ENCODE measurements around the gene WNT9A. TPM values are rescaled to one million over a fixed set of nuclear protein-coding genes. Genes with fewer than 3 reads are reported as not detected.

WNT9A gene
- total RNA-seq: 0.65 and 4.3 TPM in 2 replicates

DNA sequence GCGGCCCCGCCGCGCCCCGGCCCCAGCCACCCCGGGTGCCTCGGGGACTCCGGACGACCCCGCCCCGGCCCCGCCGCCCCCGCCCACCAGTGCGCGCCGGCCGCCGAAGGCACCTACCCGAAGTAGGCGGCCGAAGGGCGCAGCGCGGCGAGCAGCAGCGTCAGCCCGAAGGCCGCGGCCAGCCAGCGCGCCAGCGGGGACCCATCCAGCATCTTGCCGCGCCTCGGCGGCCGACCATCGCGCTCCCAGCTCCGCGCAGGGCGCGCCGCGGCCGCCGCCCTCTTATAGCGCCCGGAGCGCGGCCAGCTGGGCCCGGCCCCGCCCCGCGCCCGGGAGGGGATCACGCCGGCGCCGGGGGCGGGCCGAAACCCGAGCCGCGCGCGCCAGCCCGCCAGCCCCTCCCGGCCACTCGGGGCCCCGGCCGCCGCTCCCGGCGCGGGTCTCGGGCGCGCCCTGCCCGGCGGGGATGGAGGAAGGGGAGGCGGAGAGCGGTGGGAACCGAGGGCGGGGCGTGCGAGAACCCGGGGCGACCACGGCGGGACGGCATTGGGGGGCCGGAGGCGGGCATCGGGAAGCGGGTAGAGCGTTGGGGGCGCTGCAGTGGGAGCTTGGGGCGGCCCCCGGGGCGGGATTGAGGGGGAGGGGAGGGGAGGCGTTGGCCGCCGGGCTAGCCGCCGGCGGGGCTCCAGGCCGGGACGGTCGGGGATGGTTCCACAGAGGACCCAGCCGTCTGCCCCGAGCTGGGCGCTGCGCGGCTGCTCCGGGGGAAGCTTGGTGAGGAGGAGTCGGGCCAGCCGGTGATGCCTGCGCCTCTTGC, at the start of gene WNT9A:
Gene WNT9A, minus strand, starts transcription at position 257 of the 817 bp plus-strand sequence. Its CDS starts 45 bp downstream, at position 212.

Other genes starting within 250 kb of the WNT9A start
- gene JMJD4, start 212.6 kb downstream of the WNT9A start, total RNA-seq: 22.0 and 22.1 TPM in 2 replicates
- 34.4 and 39.7 TPM in 2 replicates for gene SNAP47, start 212.5 kb downstream of the WNT9A start, total RNA-seq
- not detected in 2 replicates for gene PRSS38, start 132.3 kb downstream of the WNT9A start, total RNA-seq
- gene WNT3A, start 59.1 kb upstream of the WNT9A start, total RNA-seq: not detected in 2 replicates
- gene ARF1, start 134.8 kb upstream of the WNT9A start, total RNA-seq: 486 and 543 TPM in 2 replicates
- 10.4 and 13.2 TPM in 2 replicates for gene C1orf35, start 155.4 kb upstream of the WNT9A start, total RNA-seq
- 98.6 and 142 TPM in 2 replicates for gene MRPL55, start 161.4 kb upstream of the WNT9A start, total RNA-seq
- 291 and 331 TPM in 2 replicates for gene GUK1, start 192.3 kb upstream of the WNT9A start, total RNA-seq
- 0.16 and 0.51 TPM in 2 replicates for gene GJC2, start 202.0 kb upstream of the WNT9A start, total RNA-seq
- gene IBA57, start 217.9 kb upstream of the WNT9A start, total RNA-seq: 2.4 and 3.0 TPM in 2 replicates

Measured in mesangial cell (primary cell).